A549 treated with Mapracorat at 1 μM for 4 hours (cell line): Measurements from ENCODE around the gene PIH1D1. TPM values are rescaled to one million over a fixed set of nuclear protein-coding genes. Genes with fewer than 3 reads are reported as not detected.

Source experiments
- total RNA-seq: library from RNA; stranded (reverse); fragments of 200-300 nt; extraction: Qiagen RNA extraction; gene quantifications from 5 replicates; pipeline ENCODE4 v1.2.3, GENCODE V29; 2022

PIH1D1 gene
- total RNA-seq, result 85.8 to 96.7 TPM (median 90.5 TPM) in 5 replicates

DNA sequence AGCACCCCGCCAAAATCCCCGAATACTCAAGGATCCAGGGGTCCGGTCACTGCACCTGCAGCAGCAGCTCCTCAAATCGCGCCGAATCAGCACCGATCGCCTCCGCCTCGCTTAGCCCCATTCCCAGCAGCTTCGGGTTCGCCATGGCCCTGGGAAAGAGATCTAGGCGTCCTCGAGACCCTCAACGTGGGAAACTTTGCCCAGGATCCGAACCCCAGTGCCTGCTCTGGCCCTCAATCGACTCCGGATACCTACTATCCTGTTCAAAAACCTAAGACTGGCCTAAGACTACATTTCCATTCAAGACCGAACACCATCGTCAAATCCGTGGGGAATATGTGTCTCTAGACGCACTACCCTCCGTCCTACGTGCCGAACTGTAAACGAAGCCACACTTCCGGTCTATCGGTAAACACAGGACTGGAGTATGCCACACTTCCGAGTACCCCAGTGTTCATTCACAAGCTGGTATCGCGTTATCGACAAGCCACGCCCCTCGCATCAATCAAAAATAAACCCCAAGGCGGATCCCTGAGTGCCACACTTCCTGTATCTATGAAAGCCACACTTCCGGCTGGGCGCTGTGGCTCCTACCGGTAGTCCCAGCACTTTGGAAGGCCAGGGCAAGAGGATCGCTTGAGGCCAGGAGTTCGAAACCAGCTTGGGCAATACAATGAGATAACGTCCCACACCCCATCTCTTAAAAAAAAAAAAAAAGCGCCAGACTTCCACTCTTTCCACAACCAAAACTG is at the start of gene PIH1D1:
Gene PIH1D1, minus strand, starts transcription at position 385 of the 752 bp plus-strand sequence. Its CDS starts 240 bp downstream, at position 145.

DNA sequence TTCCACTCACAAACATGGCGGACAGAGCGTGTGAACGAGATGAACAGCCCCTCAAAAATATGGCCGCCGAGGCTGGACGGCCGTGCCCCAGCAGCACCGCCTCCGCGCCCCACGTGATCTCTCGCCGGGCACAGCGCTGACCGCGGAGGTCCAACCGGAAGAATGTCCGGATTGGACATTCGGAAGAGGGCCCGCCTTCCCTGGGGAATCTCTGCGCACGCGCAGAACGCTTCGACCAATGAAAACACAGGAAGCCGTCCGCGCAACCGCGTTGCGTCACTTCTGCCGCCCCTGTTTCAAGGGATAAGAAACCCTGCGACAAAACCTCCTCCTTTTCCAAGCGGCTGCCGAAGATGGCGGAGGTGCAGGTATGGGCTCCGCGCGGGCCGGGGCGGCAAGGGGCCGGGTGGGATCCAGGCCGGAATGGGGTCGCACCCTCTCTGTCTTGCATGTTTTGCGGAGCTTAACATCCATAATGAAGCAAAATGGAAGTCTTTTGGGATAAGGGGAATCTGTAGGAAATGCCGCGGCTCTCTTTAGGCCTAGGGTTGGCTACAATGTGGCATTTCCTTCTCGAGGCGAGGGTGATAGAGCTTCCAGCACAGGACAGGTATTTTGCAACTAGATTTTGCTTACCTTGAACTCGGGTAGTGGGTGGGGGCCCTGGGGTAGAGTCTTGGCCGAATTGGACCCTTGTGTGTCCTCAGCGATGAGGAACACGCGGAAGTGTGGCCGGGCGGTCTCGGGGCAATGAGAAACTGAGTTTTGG is 35.8 kb upstream of the PIH1D1 start, which contains the start of gene RPL13A:
Gene RPL13A, plus strand, starts transcription at position 332 of the 769 bp plus-strand sequence. Its CDS starts 22 bp downstream, at position 354.

DNA sequence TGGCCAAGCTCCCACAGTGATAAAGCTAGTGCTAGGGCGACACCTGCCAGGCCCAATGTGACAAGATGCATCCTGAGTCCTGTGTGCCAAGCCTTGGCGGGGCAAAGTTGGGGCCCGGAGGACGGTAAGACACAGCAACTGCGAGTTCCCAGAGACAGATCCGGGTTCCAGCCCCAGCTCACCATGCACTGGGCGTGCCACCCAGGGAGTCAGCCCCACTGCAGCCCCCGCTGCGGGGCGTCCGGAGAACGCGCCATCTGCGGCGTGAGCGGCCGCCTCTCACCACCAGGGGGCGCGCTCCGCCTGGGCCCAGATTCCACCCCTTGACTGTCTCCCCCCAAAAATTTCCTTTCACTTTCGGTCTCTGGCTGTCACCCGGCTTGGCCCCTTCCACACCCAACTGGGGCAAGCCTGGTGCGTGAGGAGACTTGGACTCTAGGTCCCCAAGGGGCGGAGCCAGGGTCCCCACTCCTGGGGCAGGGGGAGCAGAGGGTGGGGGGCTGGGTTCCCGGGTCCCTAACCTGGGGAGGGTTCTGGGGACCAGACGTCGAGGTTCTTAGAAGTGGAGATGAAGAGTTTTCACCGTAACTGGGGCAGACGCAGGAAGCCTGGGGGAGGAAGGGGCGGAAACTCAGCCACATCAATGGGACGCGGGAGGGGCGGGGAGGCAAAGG is 22.4 kb upstream of the PIH1D1 start, which contains the start of gene FLT3LG:
Gene FLT3LG, plus strand, starts transcription at position 348 of the 674 bp plus-strand sequence. CDS start 425 bp downstream, outside the sequence.

DNA sequence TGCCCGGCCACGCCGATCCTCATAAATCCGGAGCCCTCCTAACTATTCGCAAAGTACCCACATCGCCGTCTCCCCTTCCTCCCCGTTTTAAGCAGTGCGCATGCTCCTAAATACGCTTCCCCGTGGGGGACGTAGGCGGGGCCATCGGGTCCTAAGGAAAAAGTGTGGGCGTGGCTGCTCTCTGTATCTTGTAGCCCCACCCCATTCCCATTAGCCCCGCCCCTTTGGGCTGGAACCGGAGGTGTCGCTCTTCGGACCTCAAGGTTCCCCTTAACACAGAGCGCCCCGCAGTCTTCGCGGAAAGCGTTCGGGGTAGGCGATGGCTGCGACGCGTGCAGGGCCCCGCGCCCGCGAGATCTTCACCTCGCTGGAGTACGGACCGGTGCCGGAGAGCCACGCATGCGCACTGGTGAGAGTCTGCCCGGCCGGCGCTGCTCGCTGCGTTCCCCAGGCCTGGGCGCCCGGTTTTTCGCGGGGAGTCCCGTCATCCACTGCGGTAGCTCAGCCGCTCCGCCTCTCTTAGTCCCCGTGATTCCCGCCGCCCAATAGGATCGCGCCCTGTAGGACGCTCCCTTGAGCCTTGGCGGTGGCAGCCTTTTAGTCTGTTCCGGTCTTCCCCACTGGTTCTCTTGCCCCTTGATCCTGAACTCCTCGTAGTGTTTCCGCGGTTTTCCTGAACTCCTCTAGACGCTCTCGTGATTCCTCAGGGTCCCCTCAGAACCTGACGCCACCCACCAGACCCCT is 1.6 kb upstream of the PIH1D1 start, which contains the start of gene ALDH16A1:
Gene ALDH16A1, plus strand, starts transcription at position 213 of the 744 bp plus-strand sequence. Its CDS starts 107 bp downstream, at position 320.

DNA sequence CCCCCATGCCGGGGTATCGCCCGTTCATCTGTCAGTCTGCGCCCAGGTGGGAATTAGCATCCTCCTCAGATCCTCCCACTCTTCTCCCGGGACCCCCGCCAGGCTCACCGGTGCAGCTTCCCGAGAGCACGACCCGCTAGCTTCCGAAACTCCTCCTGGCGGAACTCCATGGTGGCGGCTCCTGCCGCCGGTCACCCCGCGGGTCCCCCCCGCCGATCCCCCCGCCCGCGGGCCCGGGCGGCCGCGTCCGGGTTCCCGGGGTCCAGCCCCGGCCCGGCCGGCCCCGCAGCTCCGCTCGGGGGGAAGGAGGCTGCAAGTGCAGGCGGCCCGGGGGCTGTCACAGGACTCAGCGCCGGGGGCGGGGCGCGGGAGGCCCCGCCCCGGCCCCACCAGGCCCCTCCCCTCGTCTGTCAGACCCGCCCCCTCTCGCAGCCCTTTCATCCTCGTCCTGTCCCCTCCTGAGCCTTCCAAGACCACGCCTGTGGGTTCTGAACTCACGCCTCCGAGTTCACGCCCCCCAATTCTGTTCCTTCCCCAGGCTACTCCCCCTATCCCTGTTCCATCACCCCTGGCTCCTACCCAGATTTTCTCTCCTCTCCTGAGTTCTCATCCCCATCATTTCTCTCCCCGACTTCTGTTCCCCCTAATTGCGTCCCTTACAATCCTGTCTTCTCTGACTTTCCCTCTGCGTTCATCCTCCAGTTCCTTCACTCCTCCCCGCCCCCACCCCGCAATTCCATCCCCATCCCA is 10.2 kb downstream of the PIH1D1 start, which contains the start of gene SLC17A7:
Gene SLC17A7, minus strand, starts transcription at position 318 of the 750 bp plus-strand sequence. Its CDS starts 148 bp downstream, at position 170.

DNA sequence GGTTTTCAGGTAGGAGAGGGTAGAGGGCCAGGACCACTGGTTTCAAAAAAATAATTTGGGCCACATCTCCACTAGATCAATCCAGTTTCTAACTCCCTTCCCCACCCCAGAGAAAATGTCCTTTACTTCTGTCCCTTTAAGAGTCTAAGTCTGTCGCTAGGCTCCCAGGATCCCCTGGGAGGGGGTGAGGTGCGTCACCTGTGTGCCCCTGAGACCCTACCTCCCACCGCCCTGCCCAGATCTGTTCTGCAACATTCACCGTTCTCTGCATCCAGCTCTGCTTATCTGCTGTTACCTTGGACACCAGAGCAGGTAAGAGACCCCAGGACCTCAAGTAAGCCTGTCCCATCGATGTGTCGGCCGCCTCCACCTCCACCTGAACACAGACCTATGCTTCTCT is 26.4 kb downstream of the PIH1D1 start, which contains the start of gene GFY:
Gene GFY, plus strand, starts transcription at position 211 of the 400 bp plus-strand sequence. CDS start 1,043 bp downstream, outside the sequence.

DNA sequence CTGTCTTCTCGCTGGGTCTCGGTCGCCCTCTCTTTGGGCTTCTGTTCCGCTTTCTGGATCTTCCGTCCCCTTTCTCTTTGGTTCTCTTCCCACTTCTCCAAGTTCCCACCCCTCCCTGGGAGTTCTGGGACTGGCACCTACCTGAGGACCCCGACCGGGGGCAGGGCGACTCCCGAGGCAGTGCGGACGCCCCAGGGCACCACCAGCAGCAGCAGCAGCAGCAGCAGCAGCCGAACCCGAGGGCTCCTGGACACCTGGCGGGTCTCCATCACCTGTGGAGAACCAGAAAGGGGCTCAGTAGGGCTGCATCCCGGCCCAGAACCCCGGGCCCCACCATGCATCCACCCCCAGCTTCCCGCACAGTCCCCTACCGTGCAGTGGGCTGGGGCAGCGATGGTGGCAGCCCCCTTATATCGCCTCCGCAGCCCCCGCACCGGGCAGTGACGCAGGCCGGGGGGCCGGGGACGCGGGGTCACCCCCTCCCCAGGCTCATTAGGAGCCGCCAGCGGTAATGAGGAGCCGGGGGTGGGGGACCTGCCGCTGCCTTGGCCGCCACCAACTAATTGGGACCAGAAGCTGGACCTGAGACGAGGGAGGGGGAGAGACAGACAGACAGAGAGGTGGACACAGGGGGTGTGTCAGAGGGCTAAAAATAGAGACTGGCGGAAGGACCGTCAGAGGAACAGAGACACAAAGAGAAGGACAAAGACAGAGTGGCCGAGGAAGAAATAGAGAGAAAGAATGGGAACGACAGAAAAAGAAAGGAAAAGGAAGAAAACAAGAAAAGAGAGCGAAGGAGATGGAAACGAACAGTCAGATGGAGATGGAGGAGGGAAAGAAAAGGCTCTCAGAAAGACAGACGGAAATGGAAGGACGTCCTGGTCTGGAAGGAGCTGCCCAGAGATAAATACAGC is 28.3 kb downstream of the PIH1D1 start, which contains the start of gene PTH2:
Gene PTH2, minus strand, starts transcription at position 371 of the 914 bp plus-strand sequence. Its CDS starts 102 bp downstream, at position 269.

Other genes with a start within 250 kb of the PIH1D1 start
- gene SLC6A16, start 126.6 kb downstream of the PIH1D1 start, total RNA-seq, result 0.64 to 1.7 TPM (median 1.4 TPM) in 5 replicates
- not detected in 5 replicates for gene CD37, start 116.4 kb downstream of the PIH1D1 start, total RNA-seq
- 14.1 to 20.5 TPM (median 17.5 TPM) in 5 replicates for gene TEAD2, start 89.4 kb downstream of the PIH1D1 start, total RNA-seq
- gene DKKL1, start 87.9 kb downstream of the PIH1D1 start, total RNA-seq, result 0.11 to 1.1 TPM (median 0.59 TPM) in 5 replicates
- 0.06 TPM in 1 of 5 replicates, not detected in the others for gene KASH5, start 63.6 kb downstream of the PIH1D1 start, total RNA-seq
- gene PTH2, start 28.4 kb downstream of the PIH1D1 start, total RNA-seq, result not detected in 5 replicates
- gene GFY, start 26.4 kb downstream of the PIH1D1 start, total RNA-seq, result 0.08 to 0.22 TPM (median 0.19 TPM) in 4 of 5 replicates, not detected in the other
- gene SLC17A7, start 10.3 kb downstream of the PIH1D1 start, total RNA-seq, result 0.44 to 0.71 TPM (median 0.55 TPM) in 5 replicates
- gene ALDH16A1, start 1.4 kb upstream of the PIH1D1 start, total RNA-seq, result 14.4 to 28.1 TPM (median 24.4 TPM) in 5 replicates
- 1.1 to 1.4 TPM (median 1.3 TPM) in 5 replicates for gene FLT3LG, start 22.4 kb upstream of the PIH1D1 start, total RNA-seq
- 3,905 to 4,301 TPM (median 4,085 TPM) in 5 replicates for gene RPL13A, start 35.8 kb upstream of the PIH1D1 start, total RNA-seq
- gene RPS11, start 44.6 kb upstream of the PIH1D1 start, total RNA-seq, result 3,769 to 4,865 TPM (median 3,847 TPM) in 5 replicates
- 26.4 to 32.0 TPM (median 29.2 TPM) in 5 replicates for gene FCGRT, start 60.8 kb upstream of the PIH1D1 start, total RNA-seq
- gene RCN3, start 76.2 kb upstream of the PIH1D1 start, total RNA-seq, result 1.3 to 2.9 TPM (median 2.3 TPM) in 5 replicates
- gene NOSIP, start 128.7 kb upstream of the PIH1D1 start, total RNA-seq, result 88.3 to 108 TPM (median 105 TPM) in 5 replicates
- 0.44 to 1.1 TPM (median 0.75 TPM) in 5 replicates for gene PRRG2, start 129.5 kb upstream of the PIH1D1 start, total RNA-seq
- 25.0 to 35.5 TPM (median 34.0 TPM) in 5 replicates for gene PRR12, start 139.4 kb upstream of the PIH1D1 start, total RNA-seq
- gene RRAS, start 188.3 kb upstream of the PIH1D1 start, total RNA-seq, result 99.6 to 157 TPM (median 144 TPM) in 5 replicates
- 39.5 to 69.3 TPM (median 65.3 TPM) in 5 replicates for gene SCAF1, start 190.4 kb upstream of the PIH1D1 start, total RNA-seq
- 74.8 to 117 TPM (median 95.5 TPM) in 5 replicates for gene IRF3, start 214.0 kb upstream of the PIH1D1 start, total RNA-seq
- gene BCL2L12, start 214.1 kb upstream of the PIH1D1 start, total RNA-seq, result 53.4 to 73.8 TPM (median 70.9 TPM) in 5 replicates
- gene PRMT1, start 225.5 kb upstream of the PIH1D1 start, total RNA-seq, result 403 to 432 TPM (median 421 TPM) in 5 replicates
- 3.6 to 7.2 TPM (median 5.1 TPM) in 5 replicates for gene ADM5, start 237.8 kb upstream of the PIH1D1 start, total RNA-seq
- gene CPT1C, start 239.3 kb upstream of the PIH1D1 start, total RNA-seq, result 11.0 to 15.0 TPM (median 14.0 TPM) in 5 replicates